ENCODE results near the gene RAX.

RAX gene

GRCh38 chr18:59239642-59240041, 33.6 kb downstream of the RAX start:
- no peak for DNase-seq

- DNase-seq, result no peak
These were observed 34.9 kb downstream of the RAX start for GRCh38 chr18:59238385-59238784.

GRCh38 chr18:59233017-59233410, 40.2 kb downstream of the RAX start:
- DNase-seq, result no peak

GRCh38 chr18:59232309-59233016, 40.8 kb downstream of the RAX start:
- DNase-seq, result no peak

- DNase-seq, result no peak
These were observed 41.4 kb downstream of the RAX start for GRCh38 chr18:59231877-59232276.

- DNase-seq, result no peak
These were observed 42.1 kb downstream of the RAX start for GRCh38 chr18:59231114-59231513.

GRCh38 chr18:59229701-59230443, 43.4 kb downstream of the RAX start:
- no peak for DNase-seq

GRCh38 chr18:59229191-59229590, 44.1 kb downstream of the RAX start:
- DNase-seq, result no peak

GRCh38 chr18:59228351-59228750, 44.9 kb downstream of the RAX start:
- DNase-seq, result no peak

- no peak for DNase-seq
These were observed 50.9 kb downstream of the RAX start for GRCh38 chr18:59222341-59222740.

GRCh38 chr18:59220784-59221765, 52.2 kb downstream of the RAX start:
- no peak for DNase-seq

- DNase-seq, result no peak
These were observed 53.0 kb downstream of the RAX start for GRCh38 chr18:59220164-59220783.

GRCh38 chr18:59219672-59220163, 53.5 kb downstream of the RAX start, which contains the start of gene GRP:
Gene GRP (plus strand): TSS chr18:59220158. CDS start chr18:59220266, 108 bp downstream.
- DNase-seq, result no peak

- DNase-seq, result no peak
These were observed 55.2 kb downstream of the RAX start for GRCh38 chr18:59218018-59218417.
